IMR-90 (cell line): ENCODE results near the gene LIPH.

Experiments used
- CHD1 ChIP-seq: IDR thresholded peaks from 2 replicates; pipeline ENCODE4 v1.6.1; 2012; ENCODE audit warnings: low read depth, low read length, improper control_type of control experiment
- ELK1 ChIP-seq: fragments of 150-350 bp; IDR thresholded peaks from 2 replicates; pipeline ENCODE4 v1.6.1; 2016; ENCODE audit warnings: low read depth, mild to moderate bottlenecking, low read length, moderate library complexity, borderline replicate concordance
- MAZ ChIP-seq: IDR thresholded peaks from 2 replicates; pipeline ENCODE4 v1.6.1; 2012; ENCODE audit warnings: low read depth, mild to moderate bottlenecking, low read length, improper control_type of control experiment, moderate library complexity, borderline replicate concordance
- MXI1 ChIP-seq: IDR thresholded peaks from 2 replicates; pipeline ENCODE4 v1.6.1; 2012; ENCODE audit warnings: low read depth, mild to moderate bottlenecking, low read length, moderate library complexity, borderline replicate concordance
- NFE2L2 ChIP-seq: fragments of 150-350 bp; IDR thresholded peaks from 2 replicates; pipeline ENCODE4 v1.6.1; 2016; ENCODE audit warnings: low read depth, mild to moderate bottlenecking, low read length
- POLR2A ChIP-seq: IDR thresholded peaks from 2 replicates; pipeline ENCODE4 v1.6.1; 2012; ENCODE audit warnings: mild to moderate bottlenecking, low read depth, low read length
- RFX5 ChIP-seq: IDR thresholded peaks from 2 replicates; pipeline ENCODE4 v1.8.0; 2012; ENCODE audit warnings: low read depth, mild to moderate bottlenecking, low read length, moderate library complexity
- TF ChIP-seq, protein P1 (sequence below): conservative IDR thresholded peaks from 2 replicates; pipeline ENCODE4 v1.5.1; 2012; ENCODE audit warnings: mild to moderate bottlenecking, low read depth, low read length, improper control_type of control experiment

DNA sequence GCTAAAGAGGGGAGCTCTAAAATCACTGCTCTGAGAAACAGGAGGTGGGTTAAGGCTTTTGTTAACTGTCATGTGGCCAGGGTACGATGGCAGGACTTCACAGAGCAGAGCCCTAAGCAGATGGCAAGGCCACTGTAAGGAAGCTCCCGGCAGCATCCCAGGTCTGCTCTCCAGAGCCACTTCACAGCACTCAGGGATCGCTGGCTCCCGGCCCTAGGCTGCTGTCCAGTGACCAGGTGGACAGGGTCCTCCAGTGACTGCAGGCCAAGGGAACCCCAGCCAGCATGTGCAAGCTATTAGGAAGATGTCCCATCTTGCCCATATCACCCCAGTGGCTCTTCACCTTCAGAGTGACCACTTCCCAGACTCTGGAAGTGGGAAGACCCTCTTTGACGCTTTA, 63.9 kb downstream of the LIPH start:
- TF ChIP-seq, protein P1, sequence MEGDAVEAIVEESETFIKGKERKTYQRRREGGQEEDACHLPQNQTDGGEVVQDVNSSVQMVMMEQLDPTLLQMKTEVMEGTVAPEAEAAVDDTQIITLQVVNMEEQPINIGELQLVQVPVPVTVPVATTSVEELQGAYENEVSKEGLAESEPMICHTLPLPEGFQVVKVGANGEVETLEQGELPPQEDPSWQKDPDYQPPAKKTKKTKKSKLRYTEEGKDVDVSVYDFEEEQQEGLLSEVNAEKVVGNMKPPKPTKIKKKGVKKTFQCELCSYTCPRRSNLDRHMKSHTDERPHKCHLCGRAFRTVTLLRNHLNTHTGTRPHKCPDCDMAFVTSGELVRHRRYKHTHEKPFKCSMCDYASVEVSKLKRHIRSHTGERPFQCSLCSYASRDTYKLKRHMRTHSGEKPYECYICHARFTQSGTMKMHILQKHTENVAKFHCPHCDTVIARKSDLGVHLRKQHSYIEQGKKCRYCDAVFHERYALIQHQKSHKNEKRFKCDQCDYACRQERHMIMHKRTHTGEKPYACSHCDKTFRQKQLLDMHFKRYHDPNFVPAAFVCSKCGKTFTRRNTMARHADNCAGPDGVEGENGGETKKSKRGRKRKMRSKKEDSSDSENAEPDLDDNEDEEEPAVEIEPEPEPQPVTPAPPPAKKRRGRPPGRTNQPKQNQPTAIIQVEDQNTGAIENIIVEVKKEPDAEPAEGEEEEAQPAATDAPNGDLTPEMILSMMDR = no peak
- TF ChIP-seq ELK1 = no peak
- no peak for TF ChIP-seq RFX5
- TF ChIP-seq POLR2A = no peak
- TF ChIP-seq MXI1 = no peak
- no peak for TF ChIP-seq CHD1
- no peak for TF ChIP-seq NFE2L2
- no peak for TF ChIP-seq MAZ
